ENCODE data around the gene PAOX. TPM values are rescaled to one million over a fixed set of nuclear protein-coding genes. Genes with fewer than 3 reads are reported as not detected.

PAOX gene
- total RNA-seq, 2 experiments from 2014 or later = 8.8 to 9.6 TPM

GRCh38 chr10:133339708-133340380 lies 39.2 kb upstream of the PAOX start:
- no peak for DNase-seq
- ChIA-PET POLR2A (no interaction called here), CTCF (interaction anchor here (2.1 kb wide), 1 partner anchor 10 kb away, joined by 9 read pairs; no protein-coding TSS in a partner anchor)
- no peaks in the 10 kb centered on the region for H3K9me3 Mint-ChIP-seq
- H3K27me3 Mint-ChIP-seq = peaks cover 16% of the 10 kb centered on the region
- intact Hi-C loops (cut with micrococcal nuclease) = no loop called here
- peaks cover 2% of the 10 kb centered on the region for H3K4me1 Mint-ChIP-seq (ENCODE audit: low read depth)
- no peak overlapping the region for H3K4me3 Mint-ChIP-seq
- no peak overlapping the region for H3K27ac Mint-ChIP-seq
- H3K36me3 Mint-ChIP-seq = no peaks in the 10 kb centered on the region

DNA sequence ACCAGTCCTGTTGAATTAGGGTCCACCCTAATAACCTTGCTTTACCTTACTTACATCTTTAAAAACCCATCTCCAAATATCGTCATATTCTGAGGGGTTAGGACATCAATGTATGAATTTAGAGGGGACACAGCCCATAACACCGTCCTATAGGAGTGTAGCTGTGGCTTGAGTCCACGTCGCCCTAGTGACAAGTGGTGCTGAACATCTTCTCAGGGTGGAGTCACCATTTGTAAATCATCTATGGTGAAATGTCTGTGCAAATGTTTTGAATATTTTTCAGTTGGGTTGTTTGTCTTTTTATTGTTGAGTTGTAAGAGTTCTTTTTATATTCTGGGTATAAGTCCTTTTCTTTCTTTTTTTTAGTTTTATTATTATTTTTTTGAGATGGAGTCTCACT lies 37.1 kb upstream of the PAOX start:
- Mint-ChIP-seq H3K4me3 (no peak overlapping the region), H3K4me1 (ENCODE audit: low read depth) (no peaks in the 10 kb centered on the region), H3K36me3 (no peaks in the 10 kb centered on the region), H3K27me3 (peaks cover 26% of the 10 kb centered on the region), H3K27ac (no peak overlapping the region), H3K9me3 (no peaks in the 10 kb centered on the region)
- intact Hi-C loops (cut with micrococcal nuclease) = no loop called here
- no peak for DNase-seq
- POLR2A ChIA-PET = no interaction called here
- CTCF ChIA-PET = interaction anchor here (2.1 kb wide), 1 partner anchor 12 kb away, joined by 9 read pairs; no protein-coding TSS in a partner anchor

- Mint-ChIP-seq H3K9me3 (no peaks in the 10 kb centered on the region), H3K36me3 (no peaks in the 10 kb centered on the region), H3K4me3 (no peak overlapping the region), H3K27ac (no peak overlapping the region), H3K4me1 (ENCODE audit: low read depth) (no peaks in the 10 kb centered on the region), H3K27me3 (peaks cover 26% of the 10 kb centered on the region)
- intact Hi-C loops (cut with micrococcal nuclease) = no loop called here
- ChIA-PET POLR2A (no interaction called here), CTCF (no interaction called here)
- DNase-seq = no peak
Measured at GRCh38 chr10:133342942-133343341, 36.1 kb upstream of the PAOX start.

DNA sequence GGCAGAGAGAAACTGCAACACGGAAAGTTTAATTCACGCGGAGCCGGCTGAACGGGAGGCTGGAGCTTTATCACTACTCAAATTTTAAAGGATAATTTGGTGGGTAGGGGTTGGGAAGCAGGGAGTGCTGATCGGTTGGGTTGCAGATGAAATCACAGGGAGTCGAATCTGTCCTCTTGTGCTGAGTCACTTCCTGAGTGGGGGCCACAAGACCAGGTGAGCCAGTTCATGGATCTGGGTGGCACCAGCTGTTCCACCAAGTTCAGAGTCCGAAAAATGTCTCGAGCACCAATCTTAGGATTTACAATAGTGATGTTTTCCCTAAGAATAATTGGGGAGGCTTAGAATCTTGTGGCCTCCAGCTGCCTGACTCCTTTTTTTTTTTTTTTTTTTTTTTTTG lies 35.5 kb upstream of the PAOX start:
- H3K36me3 Mint-ChIP-seq = no peaks in the 10 kb centered on the region
- intact Hi-C loops (cut with micrococcal nuclease) = no loop called here
- POLR2A ChIA-PET = no interaction called here
- CTCF ChIA-PET = no interaction called here
- no peak overlapping the region for H3K27ac Mint-ChIP-seq
- H3K4me3 Mint-ChIP-seq = no peak overlapping the region
- no peak for DNase-seq
- peaks cover 26% of the 10 kb centered on the region for H3K27me3 Mint-ChIP-seq
- H3K4me1 Mint-ChIP-seq (ENCODE audit: low read depth) = no peaks in the 10 kb centered on the region
- H3K9me3 Mint-ChIP-seq = no peaks in the 10 kb centered on the region

DNA sequence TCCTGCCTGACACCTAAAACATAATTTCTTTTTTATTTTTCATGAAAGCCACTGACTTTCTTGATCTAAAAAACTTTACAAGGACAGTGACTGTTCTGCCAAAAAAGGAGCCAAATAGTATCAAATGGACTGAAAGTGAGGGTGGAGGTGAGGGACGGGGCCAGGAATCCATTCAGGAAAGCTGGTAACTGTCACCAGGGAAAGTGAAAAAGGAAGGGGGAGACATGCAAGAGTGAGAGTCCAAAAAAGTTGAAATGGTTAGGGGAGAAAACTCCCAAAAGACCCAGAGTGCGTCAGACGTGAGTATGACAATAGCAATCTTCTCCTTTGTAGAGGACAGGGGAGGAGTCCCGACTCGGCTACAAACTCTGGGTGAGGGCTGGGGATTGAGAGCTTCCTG lies 34.8 kb upstream of the PAOX start:
- Mint-ChIP-seq H3K27me3 (peaks cover 29% of the 10 kb centered on the region), H3K36me3 (no peaks in the 10 kb centered on the region), H3K4me1 (ENCODE audit: low read depth) (peaks cover 3% of the 10 kb centered on the region), H3K9me3 (no peaks in the 10 kb centered on the region), H3K27ac (no peak overlapping the region), H3K4me3 (no peak overlapping the region)
- DNase-seq = no peak
- ChIA-PET CTCF (no interaction called here), POLR2A (no interaction called here)
- intact Hi-C loops (cut with micrococcal nuclease) = no loop called here

DNA sequence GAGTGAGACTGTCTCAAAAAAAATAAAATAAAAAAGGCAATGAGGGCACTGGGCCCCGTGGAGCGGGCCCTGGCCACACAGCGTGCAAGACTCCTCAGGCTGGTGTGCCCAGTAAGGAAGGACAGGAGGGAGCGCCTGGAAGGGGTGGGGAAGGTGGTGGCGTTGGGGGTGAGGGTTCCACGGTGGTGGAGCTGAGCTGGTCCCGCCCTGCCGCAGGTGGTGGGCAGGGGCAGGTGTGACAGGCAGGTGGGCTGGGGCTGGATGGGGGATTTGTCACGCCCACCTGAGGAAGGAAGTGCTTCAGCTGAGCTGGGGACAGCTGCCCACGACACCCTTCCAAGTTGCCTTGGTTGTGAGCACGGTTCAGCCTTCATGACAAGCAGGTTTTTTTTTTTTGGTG lies 32.6 kb upstream of the PAOX start:
- CTCF ChIA-PET = interaction anchor here (1.5 kb wide), 1 partner anchor 17 kb away, joined by 3 read pairs; no protein-coding TSS in a partner anchor
- Mint-ChIP-seq H3K27ac (no peak overlapping the region), H3K36me3 (no peaks in the 10 kb centered on the region), H3K27me3 (peaks cover 31% of the 10 kb centered on the region), H3K9me3 (no peaks in the 10 kb centered on the region), H3K4me3 (no peak overlapping the region), H3K4me1 (ENCODE audit: low read depth) (peaks cover 3% of the 10 kb centered on the region)
- intact Hi-C loops (cut with micrococcal nuclease) = no loop called here
- DNase-seq = no peak
- POLR2A ChIA-PET = interaction anchor here (0.7 kb wide), 1 partner anchor 11 kb away, joined by 3 read pairs; no protein-coding TSS in a partner anchor

- Mint-ChIP-seq H3K4me1 (ENCODE audit: low read depth) (peaks cover 3% of the 10 kb centered on the region), H3K27ac (no peak overlapping the region), H3K9me3 (no peaks in the 10 kb centered on the region), H3K36me3 (no peaks in the 10 kb centered on the region), H3K4me3 (no peak overlapping the region), H3K27me3 (peaks cover 27% of the 10 kb centered on the region)
- intact Hi-C loops (cut with micrococcal nuclease) = no loop called here
- CTCF ChIA-PET = interaction anchor here (1.0 kb wide), 2 partner anchors 18 to 19 kb away, joined by 4 to 5 read pairs; no protein-coding TSS in a partner anchor
- POLR2A ChIA-PET = interaction anchor here (0.6 to 0.9 kb wide), 3 partner anchors 10 to 766 kb away, joined by 3 to 4 read pairs (median 4); partner anchors contain the start of gene FUOM
- DNase-seq = no peak
Measured at GRCh38 chr10:133347710-133348517, 31.1 kb upstream of the PAOX start.

DNA sequence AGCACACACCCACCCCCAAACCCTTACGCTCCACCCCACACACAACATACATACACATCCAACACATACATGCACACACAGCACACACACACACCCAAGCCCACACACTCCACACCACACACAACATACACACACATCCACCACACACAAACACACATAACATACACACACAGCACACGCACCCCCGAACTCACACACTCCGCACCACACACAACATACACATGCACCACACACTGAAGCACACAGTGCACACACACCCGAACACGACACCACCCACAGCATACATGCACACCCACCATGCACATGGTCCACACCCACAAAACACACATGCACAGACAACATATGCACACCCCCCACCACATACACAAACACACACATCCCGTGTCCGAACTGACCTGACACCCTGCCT lies 29.9 kb upstream of the PAOX start:
- ChIA-PET CTCF (no interaction called here), POLR2A (no interaction called here)
- no peak overlapping the region for H3K27ac Mint-ChIP-seq
- no peaks in the 10 kb centered on the region for H3K9me3 Mint-ChIP-seq
- H3K4me3 Mint-ChIP-seq = no peak overlapping the region
- H3K36me3 Mint-ChIP-seq = no peaks in the 10 kb centered on the region
- intact Hi-C loops (cut with micrococcal nuclease) = no loop called here
- H3K4me1 Mint-ChIP-seq (ENCODE audit: low read depth) = peaks cover 3% of the 10 kb centered on the region
- no peak for DNase-seq
- H3K27me3 Mint-ChIP-seq = peaks cover 19% of the 10 kb centered on the region

GRCh38 chr10:133349577-133350011 lies 29.5 kb upstream of the PAOX start:
- intact Hi-C loops (cut with micrococcal nuclease) = no loop called here
- peaks cover 3% of the 10 kb centered on the region for H3K4me1 Mint-ChIP-seq (ENCODE audit: low read depth)
- CTCF ChIA-PET = no interaction called here
- H3K4me3 Mint-ChIP-seq = no peak overlapping the region
- no peak overlapping the region for H3K27ac Mint-ChIP-seq
- H3K9me3 Mint-ChIP-seq = no peaks in the 10 kb centered on the region
- no peak for DNase-seq
- POLR2A ChIA-PET = no interaction called here
- peaks cover 18% of the 10 kb centered on the region for H3K27me3 Mint-ChIP-seq
- no peaks in the 10 kb centered on the region for H3K36me3 Mint-ChIP-seq

- ChIA-PET POLR2A (no interaction called here), CTCF (no interaction called here)
- no peak for DNase-seq
- no peaks in the 10 kb centered on the region for H3K36me3 Mint-ChIP-seq
- intact Hi-C loops (cut with micrococcal nuclease) = no loop called here
- H3K4me3 Mint-ChIP-seq = no peak overlapping the region
- H3K27me3 Mint-ChIP-seq = peaks cover 10% of the 10 kb centered on the region
- H3K27ac Mint-ChIP-seq = no peak overlapping the region
- H3K9me3 Mint-ChIP-seq = no peaks in the 10 kb centered on the region
- H3K4me1 Mint-ChIP-seq (ENCODE audit: low read depth) = peaks cover 3% of the 10 kb centered on the region
Measured at GRCh38 chr10:133350283-133350949, 28.6 kb upstream of the PAOX start.

GRCh38 chr10:133350950-133351329 lies 28.1 kb upstream of the PAOX start:
- Mint-ChIP-seq H3K9me3 (no peaks in the 10 kb centered on the region), H3K4me1 (ENCODE audit: low read depth) (peaks cover 3% of the 10 kb centered on the region), H3K27ac (no peak overlapping the region), H3K36me3 (no peaks in the 10 kb centered on the region), H3K4me3 (no peak overlapping the region), H3K27me3 (peaks cover 5% of the 10 kb centered on the region)
- ChIA-PET POLR2A (no interaction called here), CTCF (interaction anchor here (1.1 kb wide), 1 partner anchor 43 kb away, joined by 3 read pairs; no protein-coding TSS in a partner anchor)
- no peak for DNase-seq
- intact Hi-C loops (cut with micrococcal nuclease) = no loop called here
